D341Med (cell line): ENCODE measurements around the gene KIAA2012.

Experiments
- DNase-seq: peaks from one replicate; pipeline ENCODE4 v3.0.0; 2012; ENCODE audit warnings: low spot score

The KIAA2012 gene

GRCh38 chr2:202072737-202073401, at the start of gene KIAA2012:
Gene KIAA2012 (plus strand): TSS chr2:202073255. CDS start chr2:202073628, 373 bp downstream.
- DNase-seq = no peak

GRCh38 chr2:202023904-202024266, 49.2 kb upstream of the KIAA2012 start:
- DNase-seq = no peak

- DNase-seq = no peak
Observed at GRCh38 chr2:202024871-202025270, 48.2 kb upstream of the KIAA2012 start.

GRCh38 chr2:202025816-202026215, 47.2 kb upstream of the KIAA2012 start:
- no peak for DNase-seq

DNA sequence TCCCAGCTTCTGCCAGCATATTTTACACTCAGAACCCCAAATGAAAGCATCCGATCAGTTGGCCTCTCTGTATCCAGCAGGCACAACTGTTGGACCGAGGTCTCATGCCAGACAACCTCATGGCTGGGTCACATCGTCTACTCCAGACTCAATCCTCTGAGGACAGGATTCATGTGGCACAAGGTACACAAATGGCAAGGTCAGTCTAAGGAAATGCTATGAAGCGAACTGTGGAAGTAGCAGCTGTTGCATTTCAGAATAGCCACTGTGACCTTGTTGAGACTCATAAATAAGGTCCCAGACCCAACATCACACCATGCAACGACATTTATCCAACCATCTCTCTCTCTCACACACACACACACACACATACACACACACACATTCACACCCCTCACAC, 46.5 kb upstream of the KIAA2012 start:
- DNase-seq = no peak

- DNase-seq = no peak
Observed at GRCh38 chr2:202030691-202031090, 42.4 kb upstream of the KIAA2012 start.

DNA sequence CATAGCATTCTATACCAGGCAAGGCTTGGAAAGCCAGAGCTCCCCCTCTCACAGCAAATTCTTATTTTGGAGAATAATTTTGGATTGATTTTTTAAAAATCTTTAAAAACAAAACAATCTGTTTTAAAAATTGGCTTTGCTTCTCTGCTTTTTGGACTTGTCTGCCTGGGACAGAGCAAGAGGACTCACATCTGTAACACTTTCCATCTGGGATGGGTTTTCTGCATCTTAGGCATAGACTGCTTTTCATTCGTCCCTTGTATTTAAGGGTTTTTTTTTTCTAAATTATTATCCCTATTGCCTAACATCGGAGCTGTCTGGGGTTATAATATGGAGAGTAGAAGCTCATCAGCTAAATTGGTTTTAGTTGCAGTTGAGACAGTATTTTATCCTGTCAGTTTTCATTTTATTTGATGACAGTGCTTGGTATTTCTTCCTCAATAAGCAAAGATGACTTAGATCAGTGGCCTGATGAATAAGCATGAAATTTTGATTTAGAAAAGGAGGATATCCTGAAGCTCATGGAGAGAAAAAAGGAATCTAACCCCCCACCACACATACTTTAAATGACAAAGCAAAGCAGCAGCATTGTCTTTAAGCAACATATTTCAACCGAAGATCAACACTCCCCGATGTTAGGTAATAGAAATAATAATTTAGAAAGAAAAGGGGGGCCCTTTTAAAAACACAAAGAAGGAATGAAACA, 41.7 kb upstream of the KIAA2012 start:
- DNase-seq = no peak

GRCh38 chr2:202032846-202033316, 40.2 kb upstream of the KIAA2012 start:
- peak; percentile 73 for DNase-seq

GRCh38 chr2:202033317-202034248, 39.5 kb upstream of the KIAA2012 start, which contains the start of gene FZD7:
Gene FZD7 (plus strand): TSS chr2:202033855. CDS start chr2:202034648, 793 bp downstream.
- DNase-seq = peak; percentile 94

DNA sequence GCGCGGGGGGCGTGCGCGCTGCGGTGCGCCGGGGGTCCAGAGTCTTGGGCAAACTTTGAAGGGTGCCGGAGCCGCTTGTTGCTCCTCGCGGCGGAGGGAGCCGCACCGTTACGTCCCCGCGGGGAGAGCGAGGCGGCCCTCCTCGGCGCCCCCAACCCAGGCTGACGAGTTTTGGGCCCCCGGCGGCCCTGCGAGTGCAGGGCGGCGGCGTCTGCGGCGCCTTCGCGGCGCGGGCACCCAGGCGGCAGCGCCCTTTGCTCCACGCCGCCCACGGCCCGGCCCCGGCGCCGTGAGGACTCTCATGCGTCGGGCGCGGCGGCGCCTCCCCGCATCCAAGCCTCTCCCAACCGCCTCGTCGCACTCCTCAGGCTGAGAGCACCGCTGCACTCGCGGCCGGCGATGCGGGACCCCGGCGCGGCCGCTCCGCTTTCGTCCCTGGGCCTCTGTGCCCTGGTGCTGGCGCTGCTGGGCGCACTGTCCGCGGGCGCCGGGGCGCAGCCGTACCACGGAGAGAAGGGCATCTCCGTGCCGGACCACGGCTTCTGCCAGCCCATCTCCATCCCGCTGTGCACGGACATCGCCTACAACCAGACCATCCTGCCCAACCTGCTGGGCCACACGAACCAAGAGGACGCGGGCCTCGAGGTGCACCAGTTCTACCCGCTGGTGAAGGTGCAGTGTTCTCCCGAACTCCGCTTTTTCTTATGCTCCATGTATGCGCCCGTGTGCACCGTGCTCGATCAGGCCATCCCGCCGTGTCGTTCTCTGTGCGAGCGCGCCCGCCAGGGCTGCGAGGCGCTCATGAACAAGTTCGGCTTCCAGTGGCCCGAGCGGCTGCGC, 38.6 kb upstream of the KIAA2012 start:
- DNase-seq = peak; percentile 55

GRCh38 chr2:202035089-202035940, 37.7 kb upstream of the KIAA2012 start:
- peak; percentile 59 for DNase-seq

DNA sequence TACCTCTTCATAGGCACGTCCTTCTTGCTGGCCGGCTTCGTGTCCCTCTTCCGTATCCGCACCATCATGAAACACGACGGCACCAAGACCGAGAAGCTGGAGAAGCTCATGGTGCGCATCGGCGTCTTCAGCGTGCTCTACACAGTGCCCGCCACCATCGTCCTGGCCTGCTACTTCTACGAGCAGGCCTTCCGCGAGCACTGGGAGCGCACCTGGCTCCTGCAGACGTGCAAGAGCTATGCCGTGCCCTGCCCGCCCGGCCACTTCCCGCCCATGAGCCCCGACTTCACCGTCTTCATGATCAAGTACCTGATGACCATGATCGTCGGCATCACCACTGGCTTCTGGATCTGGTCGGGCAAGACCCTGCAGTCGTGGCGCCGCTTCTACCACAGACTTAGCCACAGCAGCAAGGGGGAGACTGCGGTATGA, 37.1 kb upstream of the KIAA2012 start:
- DNase-seq = no peak

GRCh38 chr2:202036601-202037037, 36.4 kb upstream of the KIAA2012 start:
- DNase-seq = no peak

GRCh38 chr2:202037086-202037485, 36.0 kb upstream of the KIAA2012 start:
- no peak for DNase-seq

GRCh38 chr2:202038471-202039277, 34.4 kb upstream of the KIAA2012 start:
- DNase-seq = no peak

DNA sequence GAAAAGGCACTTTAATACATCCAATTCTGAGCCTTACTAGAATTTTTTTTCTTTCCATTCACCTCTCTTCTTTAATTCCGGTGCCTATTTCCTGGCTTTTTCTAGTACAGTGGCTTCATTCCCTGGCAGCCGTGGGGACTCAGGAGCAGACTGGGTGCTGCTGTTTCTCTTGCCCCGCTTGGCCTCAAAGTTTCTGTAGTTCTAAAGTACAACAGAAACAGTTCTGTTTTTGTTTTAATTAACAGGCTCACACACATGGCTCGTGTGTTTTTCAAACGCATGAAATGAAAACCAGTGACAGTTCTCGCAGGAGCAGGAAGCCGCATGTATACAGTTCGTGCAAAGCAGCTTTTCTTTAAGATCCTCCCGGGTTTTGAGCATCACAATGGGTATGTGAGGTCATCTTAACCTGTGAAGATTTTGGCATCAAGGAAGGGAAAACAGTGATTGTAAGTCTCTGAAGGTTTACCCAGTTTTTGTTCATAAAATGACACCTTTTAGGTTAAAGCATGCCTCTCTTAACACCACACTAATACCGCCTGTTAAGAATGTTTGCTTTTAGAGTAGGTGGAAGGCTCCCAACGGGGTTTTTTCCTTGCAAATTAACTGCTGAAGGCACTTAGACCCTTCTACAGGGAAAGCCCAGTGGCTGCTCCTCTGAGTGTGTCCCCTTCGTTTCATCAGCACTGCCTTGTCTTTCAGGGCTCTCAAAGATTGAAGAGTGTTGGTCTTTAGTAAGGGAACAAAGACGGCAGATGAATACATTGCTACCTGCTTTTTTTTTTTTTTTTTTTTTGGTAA, 33.6 kb upstream of the KIAA2012 start:
- DNase-seq = no peak

DNA sequence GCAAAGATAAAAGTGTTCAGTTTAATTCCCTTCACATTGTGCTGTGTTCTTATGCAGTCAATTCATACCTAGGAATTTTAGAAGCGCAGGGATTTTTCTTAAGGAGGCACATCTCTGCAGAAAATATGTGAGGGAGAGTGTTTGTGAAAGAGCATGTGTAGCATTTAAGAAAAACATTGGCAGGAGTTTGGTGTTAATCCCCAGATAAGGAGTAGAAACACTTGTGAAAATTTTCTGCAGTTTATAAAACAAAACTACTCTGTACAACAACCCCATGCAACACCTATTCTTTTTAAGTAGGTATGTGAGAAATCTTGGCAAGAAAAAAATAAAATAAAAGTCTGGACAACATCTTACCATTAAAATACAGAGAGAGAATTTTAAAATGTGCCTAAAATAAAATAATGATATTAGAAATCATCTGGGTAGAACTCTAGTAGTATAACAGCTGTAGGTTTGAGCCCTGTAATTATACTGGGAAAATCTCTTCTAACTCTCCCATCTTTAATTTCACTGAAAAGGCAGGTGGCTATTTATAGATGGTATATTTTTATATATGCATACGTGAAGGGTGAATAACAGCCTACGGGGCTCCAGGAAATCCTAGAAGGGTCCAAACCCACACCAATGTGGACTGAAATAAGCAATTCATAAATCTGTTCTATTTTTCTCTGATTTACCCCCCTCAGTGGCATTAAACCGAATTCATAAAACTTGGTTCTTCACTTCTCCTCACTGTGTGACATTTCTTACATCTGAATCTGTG, 32.8 kb upstream of the KIAA2012 start:
- DNase-seq = no peak

DNA sequence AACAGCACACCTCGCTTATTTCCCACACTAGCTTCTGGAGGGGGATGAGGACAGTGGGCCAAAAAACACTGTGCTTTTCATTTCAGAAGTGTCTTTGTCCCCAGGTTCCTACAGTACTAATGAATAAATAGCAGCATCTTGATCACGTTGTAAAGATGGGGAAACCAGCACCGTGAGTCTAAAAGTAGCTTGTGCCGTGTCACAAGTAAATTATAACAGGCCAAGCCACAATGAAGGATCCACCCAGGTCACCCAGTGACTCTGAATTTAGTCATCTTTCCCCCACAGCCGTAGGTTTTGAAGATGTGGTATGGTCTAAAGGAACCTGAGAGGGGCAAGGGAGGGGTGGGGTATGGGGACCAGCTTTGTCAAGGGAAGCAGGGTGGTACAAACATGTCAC, 30.6 kb upstream of the KIAA2012 start:
- DNase-seq = no peak
